ENCODE data around the gene RASGRP1.

- TF ChIP-seq POLR2AphosphoS5 (IDR thresholded peaks at IDR 0.05; ENCODE audit: low read depth, low read length) (no peak), TAF1 (IDR thresholded peaks at IDR 0.05; ENCODE audit: borderline replicate concordance, insufficient read depth, low read length) (no peak)
Measured at GRCh38 chr15:38496151-38496550, 68.5 kb downstream of the RASGRP1 start.

All from PFSK-1 (cell line).